Choroid plexus epithelial cell (primary cell): Measurements from ENCODE around the gene GPR68.

Source experiments
- DNase-seq: peaks from one replicate; pipeline ENCODE4 v3.0.0-alpha.2; 2010; ENCODE audit warnings: low read depth
- H3K4me3 ChIP-seq: 2 replicates; pipeline ENCODE4 v1.5.1; 2011; ENCODE audit warnings: low read depth, mild to moderate bottlenecking, control low read depth, low read length, moderate library complexity
- CTCF ChIP-seq: conservative IDR thresholded peaks from 2 replicates; pipeline ENCODE4 v1.5.1; 2011; ENCODE audit warnings: low read depth, mild to moderate bottlenecking, control low read depth, inconsistent platforms, low read length, moderate library complexity

The GPR68 gene

GRCh38 chr14:91216731-91217226, 27.7 kb downstream of the GPR68 start:
- no peak for DNase-seq
- no peak for TF ChIP-seq CTCF
- H3K4me3 ChIP-seq, result no peak overlapping the region

- no peak overlapping the region for H3K4me3 ChIP-seq
- no peak for DNase-seq
- no peak for TF ChIP-seq CTCF
These were observed 29.1 kb downstream of the GPR68 start for GRCh38 chr14:91215381-91215780.

DNA sequence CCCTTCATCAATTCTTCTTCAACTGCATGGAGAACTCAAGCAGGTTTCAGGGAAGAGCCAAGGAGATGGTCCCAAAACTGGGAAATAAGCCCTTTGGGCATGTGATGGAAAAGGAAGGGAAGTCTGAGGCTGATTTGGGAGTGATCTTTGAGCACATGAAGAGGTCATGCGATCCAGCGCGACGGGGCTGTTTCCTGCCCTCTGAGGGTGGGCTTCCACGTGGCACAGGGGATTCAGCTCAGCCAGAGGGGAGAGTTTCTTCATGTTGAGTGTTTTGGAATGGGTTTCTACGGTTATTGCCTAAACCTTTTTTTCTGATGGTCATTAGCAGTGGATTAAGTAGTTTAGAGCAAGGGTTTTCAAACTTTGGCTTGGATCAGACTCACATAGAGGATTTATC, 30.2 kb downstream of the GPR68 start:
- DNase-seq, result no peak
- H3K4me3 ChIP-seq, result no peak overlapping the region
- TF ChIP-seq CTCF, result no peak

- DNase-seq, result no peak
- TF ChIP-seq CTCF, result no peak
- no peak overlapping the region for H3K4me3 ChIP-seq
These were observed 33.5 kb downstream of the GPR68 start for GRCh38 chr14:91211017-91211416.

DNA sequence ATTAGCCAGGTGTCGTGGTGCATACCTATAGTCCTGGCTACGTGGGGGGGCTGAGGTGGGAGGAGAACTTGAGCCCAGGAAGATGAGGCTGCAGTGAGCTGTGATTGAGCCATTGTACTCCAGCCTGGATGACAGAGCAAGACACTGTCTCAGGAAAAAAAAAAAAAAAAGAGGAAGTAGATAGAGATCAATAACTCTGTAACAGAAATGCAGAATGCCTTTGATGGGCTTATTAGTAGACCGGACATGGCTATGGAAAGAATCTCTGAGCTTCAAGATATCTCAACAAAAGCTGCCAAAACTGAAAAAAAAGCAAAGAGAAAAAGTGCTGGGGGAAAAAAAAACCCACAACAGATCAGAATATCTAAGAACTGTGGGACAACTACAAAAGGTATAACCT, 37.5 kb downstream of the GPR68 start:
- no peak for DNase-seq
- TF ChIP-seq CTCF, result no peak
- H3K4me3 ChIP-seq, result no peak overlapping the region

GRCh38 chr14:91205459-91205858, 39.0 kb downstream of the GPR68 start:
- DNase-seq, result no peak
- H3K4me3 ChIP-seq, result no peak overlapping the region
- no peak for TF ChIP-seq CTCF

DNA sequence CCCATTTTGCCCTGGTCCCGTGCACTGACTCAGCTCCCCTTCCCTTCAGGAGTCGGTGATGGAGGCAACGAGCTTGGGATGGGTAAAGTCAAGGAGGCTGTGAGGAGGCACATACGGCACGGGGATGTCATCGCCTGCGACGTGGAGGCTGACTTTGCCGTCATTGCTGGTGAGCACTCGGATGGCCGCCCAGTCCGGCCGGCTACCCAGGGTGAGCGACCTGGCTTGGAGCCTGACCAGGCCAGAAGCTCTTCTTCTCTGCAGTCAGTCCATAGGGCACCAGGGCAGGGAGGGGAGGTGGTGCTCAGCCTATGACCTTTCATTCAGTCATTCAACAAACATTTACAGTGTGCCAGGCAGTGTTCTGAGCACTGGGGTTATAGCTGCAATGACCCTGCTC, 39.8 kb downstream of the GPR68 start:
- no peak for DNase-seq
- no peak for TF ChIP-seq CTCF
- H3K4me3 ChIP-seq, result no peak overlapping the region
